GM12872 (cell line): ENCODE data around the gene JMJD7.

Experiments
- CTCF ChIP-seq: IDR thresholded peaks from 3 replicates; pipeline ENCODE4 v1.5.1; 2011; ENCODE audit warnings: low read depth, mild to moderate bottlenecking, low read length, moderate library complexity; ENCODE audit not compliant: insufficient read depth

JMJD7 gene

DNA sequence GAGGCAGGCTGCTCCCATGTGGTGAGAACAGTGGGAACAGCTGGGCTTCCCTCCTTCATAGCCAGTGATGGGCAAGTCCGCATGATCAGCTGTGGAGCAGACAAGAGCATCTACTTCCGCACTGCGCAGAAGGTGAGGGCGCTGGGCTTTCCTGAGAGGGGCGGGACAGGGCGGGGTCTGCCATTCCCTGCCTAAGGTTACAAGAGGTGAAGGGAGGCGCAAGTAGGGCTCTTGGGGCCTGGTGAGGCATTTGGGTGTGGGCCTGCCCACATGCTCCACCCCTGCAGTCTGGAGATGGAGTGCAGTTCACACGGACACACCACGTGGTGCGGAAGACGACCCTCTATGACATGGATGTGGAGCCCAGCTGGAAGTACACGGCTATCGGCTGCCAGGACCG is 10.6 kb upstream of the JMJD7 start:
- TF ChIP-seq CTCF: no peak

- no peak for TF ChIP-seq CTCF
These were observed 10.1 kb upstream of the JMJD7 start for GRCh38 chr15:41817781-41818180.

GRCh38 chr15:41819455-41820050 is 8.3 kb upstream of the JMJD7 start:
- TF ChIP-seq CTCF: no peak

GRCh38 chr15:41820791-41821423 is 7.0 kb upstream of the JMJD7 start:
- no peak for TF ChIP-seq CTCF

DNA sequence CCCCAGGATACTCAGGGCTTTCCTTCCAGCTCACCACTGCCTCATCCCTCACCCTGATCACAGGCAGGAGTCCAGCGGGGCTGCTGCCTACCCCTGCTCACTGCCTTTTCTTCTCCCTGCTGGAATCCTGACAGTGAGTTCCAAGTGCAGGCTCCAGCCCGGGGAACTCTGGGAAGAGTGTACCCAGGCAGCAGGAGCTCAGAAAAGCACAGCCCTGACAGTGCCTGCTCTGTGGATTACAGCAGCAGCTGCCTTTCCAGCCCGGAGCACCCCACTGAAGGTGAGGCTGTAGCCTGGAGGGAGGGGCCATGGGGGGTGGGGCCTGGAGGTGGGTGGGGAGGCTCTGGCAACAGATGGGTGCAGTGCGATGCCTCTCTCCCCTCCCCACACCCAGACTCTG is 6.1 kb upstream of the JMJD7 start:
- TF ChIP-seq CTCF: no peak

DNA sequence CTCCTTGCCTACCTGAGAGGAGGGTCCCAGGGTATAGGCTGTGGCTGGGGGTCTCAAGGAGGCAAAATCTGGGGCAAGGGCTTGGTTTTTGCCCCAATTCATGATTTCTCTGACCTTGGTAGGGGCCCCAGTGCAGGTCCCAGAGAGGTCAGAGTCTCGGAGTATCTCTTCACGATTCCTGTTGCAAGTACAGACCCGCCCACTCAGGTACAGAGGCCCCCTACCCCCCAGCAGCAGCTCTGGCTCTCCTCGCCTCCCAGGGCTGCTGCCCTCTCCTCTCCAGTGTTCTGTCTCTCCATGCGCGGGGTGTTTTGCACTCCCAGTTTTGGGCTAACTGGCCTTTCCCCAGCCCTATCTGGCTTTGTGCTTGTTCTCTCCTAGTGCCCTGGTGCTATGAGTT is 5.4 kb upstream of the JMJD7 start:
- TF ChIP-seq CTCF: no peak

DNA sequence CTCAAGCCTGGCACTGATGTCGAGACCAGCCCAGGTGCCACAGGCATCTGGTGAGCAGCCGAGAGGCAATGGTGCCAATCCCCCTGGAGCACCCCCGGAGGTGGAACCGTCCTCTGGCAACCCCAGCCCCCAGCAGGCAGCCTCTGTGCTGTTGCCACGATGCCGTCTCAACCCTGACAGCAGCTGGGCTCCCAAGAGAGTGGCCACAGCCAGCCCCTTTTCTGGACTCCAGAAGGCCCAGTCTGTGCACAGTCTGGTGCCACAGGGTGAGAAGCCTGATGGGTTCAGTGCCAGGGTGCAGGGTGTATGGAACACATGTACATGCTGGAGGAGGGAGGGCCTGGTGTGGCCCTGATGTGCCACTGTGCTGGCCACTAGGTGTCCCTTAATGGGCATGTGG is 4.9 kb upstream of the JMJD7 start:
- TF ChIP-seq CTCF: no peak
